Hepatocyte (in vitro differentiated cells): ENCODE results near the gene ABLIM1.

ENCODE experiments used
- EZH2 ChIP-seq: fragments of 200-600 bp; sonication (generic); IDR thresholded peaks from 2 replicates; pipeline ENCODE4 v1.6.1; 2016; ENCODE audit warnings: antibody characterized with exemption, mild to moderate bottlenecking, borderline replicate concordance
- EZH2phosphoT487 ChIP-seq: fragments of 200-600 bp; sonication (generic); IDR thresholded peaks from one replicate; pipeline ENCODE4 v1.6.1; 2018; ENCODE audit warnings: antibody characterized with exemption, mild to moderate bottlenecking, low read depth, moderate library complexity; ENCODE audit not compliant: unreplicated experiment, severe bottlenecking
- TF ChIP-seq, protein P1 (sequence below): fragments of 200-600 bp; sonication (generic); IDR thresholded peaks from 2 replicates; pipeline ENCODE4 v1.5.1; 2016; ENCODE audit warnings: antibody characterized with exemption, mild to moderate bottlenecking; ENCODE audit not compliant: poor library complexity

DNA sequence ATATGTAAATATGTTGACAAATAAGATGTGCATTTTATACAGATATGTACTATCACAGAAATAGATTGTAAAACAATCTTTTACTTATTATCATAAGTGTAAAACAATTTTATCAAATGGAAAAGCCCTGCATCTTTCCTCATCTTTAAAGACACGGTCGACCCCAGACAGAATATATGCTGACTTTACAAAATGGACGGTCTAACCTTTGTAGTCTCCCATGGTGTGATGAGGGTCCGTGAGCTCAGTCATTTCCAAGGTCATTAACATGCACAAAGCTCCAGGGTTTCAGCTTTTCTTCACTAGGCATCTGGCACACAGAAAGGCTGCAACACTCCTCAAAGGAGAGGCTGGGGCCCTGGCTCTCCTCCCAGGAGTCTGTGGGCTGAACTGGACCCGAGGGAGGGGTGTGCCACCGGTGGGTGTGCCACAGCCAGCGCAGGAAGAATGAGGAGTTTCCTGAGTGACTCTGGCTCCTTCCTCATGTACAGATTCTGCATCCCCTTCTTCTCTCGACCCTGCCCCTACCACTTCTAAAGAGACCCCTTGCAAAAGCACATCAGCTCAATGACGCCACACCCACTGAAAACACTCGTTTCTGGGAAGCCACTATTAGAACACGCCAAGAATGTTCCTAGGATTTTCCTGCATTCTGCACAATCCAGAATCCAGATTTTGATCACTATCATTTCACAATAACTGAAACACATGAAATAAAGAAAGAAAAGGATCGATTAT, 26.2 kb upstream of the ABLIM1 start:
- TF ChIP-seq, protein P1, sequence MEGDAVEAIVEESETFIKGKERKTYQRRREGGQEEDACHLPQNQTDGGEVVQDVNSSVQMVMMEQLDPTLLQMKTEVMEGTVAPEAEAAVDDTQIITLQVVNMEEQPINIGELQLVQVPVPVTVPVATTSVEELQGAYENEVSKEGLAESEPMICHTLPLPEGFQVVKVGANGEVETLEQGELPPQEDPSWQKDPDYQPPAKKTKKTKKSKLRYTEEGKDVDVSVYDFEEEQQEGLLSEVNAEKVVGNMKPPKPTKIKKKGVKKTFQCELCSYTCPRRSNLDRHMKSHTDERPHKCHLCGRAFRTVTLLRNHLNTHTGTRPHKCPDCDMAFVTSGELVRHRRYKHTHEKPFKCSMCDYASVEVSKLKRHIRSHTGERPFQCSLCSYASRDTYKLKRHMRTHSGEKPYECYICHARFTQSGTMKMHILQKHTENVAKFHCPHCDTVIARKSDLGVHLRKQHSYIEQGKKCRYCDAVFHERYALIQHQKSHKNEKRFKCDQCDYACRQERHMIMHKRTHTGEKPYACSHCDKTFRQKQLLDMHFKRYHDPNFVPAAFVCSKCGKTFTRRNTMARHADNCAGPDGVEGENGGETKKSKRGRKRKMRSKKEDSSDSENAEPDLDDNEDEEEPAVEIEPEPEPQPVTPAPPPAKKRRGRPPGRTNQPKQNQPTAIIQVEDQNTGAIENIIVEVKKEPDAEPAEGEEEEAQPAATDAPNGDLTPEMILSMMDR, result no peak
- TF ChIP-seq EZH2phosphoT487 (no peak), EZH2 (no peak)
